PC-3 (cell line): ENCODE measurements around the gene ST6GALNAC4.

Source experiments
- EZH2 ChIP-seq: fragments of 300-600 bp; sonication (generic); IDR thresholded peaks from one replicate; pipeline ENCODE4 v1.6.1; 2017; ENCODE audit warnings: antibody characterized with exemption, mild to moderate bottlenecking, low read length; ENCODE audit not compliant: unreplicated experiment
- EZH2phosphoT487 ChIP-seq: fragments of 300-600 bp; sonication (generic); IDR thresholded peaks from 2 replicates; pipeline ENCODE4 v1.6.1; 2018; ENCODE audit warnings: mild to moderate bottlenecking, antibody characterized with exemption, low read length, borderline replicate concordance
- TF ChIP-seq, protein P1 (sequence below): fragments of 300-600 bp; sonication (generic); conservative IDR thresholded peaks from 2 replicates; pipeline ENCODE4 v1.5.1; 2017; ENCODE audit warnings: antibody characterized with exemption, low read depth, mild to moderate bottlenecking, low read length

DNA sequence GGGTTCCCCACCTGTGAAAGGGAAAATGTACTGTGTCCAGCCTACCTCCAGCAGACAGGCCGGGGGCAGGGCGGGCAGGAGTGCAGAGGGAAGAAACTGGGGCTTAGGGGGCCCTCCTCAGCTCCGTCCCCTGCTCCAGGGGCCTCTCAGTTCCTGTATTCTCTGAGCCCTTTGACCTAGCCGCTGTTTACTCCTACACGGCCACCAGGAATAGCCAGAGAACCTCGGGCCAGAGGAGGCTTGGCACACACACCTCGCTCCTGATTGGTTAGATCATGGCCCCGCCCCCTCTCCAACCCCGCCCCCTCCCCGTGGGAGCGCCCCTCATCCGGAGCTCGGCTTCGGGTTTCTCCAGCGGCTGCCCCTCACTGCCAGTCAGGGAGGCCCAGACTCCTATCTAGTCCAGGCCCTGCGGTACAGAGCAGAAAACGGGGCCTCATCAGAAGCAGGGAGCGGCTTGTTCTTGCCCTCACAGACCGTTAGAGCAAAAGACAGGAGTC lies 19.6 kb downstream of the ST6GALNAC4 start:
- TF ChIP-seq, protein P1, sequence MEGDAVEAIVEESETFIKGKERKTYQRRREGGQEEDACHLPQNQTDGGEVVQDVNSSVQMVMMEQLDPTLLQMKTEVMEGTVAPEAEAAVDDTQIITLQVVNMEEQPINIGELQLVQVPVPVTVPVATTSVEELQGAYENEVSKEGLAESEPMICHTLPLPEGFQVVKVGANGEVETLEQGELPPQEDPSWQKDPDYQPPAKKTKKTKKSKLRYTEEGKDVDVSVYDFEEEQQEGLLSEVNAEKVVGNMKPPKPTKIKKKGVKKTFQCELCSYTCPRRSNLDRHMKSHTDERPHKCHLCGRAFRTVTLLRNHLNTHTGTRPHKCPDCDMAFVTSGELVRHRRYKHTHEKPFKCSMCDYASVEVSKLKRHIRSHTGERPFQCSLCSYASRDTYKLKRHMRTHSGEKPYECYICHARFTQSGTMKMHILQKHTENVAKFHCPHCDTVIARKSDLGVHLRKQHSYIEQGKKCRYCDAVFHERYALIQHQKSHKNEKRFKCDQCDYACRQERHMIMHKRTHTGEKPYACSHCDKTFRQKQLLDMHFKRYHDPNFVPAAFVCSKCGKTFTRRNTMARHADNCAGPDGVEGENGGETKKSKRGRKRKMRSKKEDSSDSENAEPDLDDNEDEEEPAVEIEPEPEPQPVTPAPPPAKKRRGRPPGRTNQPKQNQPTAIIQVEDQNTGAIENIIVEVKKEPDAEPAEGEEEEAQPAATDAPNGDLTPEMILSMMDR, result no peak
- TF ChIP-seq EZH2, result no peak
- no peak for TF ChIP-seq EZH2phosphoT487
